Fibroblast of skin of abdomen (primary cell): ENCODE data around the gene RASSF3.
"Not testable (repeated sequence)": the region's sequence is repeated elsewhere in the genome, so short reads cannot be mapped to it uniquely, and the experiment has no call there.

Experiments used
- DNase-seq: peaks from one replicate; pipeline ENCODE4 v3.0.0-alpha.2; 2013

Gene RASSF3

DNA sequence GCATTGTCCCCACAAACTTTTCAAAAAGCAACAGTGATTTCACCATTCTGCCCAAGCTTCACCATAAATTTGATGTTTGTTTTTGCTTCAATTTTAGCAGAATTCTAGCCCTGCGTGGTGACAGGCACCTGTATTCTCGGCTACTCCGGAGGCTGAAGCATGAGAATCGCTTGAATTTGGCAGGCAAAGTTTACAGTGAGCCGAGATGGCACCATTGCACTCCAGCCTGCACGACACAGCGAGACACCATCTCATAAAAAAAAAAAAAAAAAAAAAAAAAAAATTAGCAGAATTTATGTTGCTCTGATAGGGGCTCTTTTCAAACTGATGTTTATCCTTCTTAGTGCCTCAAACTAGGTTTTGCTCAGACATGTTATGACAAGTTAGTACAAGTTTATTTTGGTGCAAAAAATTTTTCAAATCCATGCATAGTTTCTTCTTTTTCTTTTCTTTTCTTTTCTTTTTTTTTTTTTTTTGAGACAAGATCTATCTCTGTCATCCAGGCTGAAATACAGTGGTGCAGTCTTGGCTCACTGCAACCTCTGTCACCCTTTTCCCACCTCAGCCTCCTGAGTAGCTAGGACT, 24.3 kb downstream of the RASSF3 start:
- DNase-seq: no peak

DNA sequence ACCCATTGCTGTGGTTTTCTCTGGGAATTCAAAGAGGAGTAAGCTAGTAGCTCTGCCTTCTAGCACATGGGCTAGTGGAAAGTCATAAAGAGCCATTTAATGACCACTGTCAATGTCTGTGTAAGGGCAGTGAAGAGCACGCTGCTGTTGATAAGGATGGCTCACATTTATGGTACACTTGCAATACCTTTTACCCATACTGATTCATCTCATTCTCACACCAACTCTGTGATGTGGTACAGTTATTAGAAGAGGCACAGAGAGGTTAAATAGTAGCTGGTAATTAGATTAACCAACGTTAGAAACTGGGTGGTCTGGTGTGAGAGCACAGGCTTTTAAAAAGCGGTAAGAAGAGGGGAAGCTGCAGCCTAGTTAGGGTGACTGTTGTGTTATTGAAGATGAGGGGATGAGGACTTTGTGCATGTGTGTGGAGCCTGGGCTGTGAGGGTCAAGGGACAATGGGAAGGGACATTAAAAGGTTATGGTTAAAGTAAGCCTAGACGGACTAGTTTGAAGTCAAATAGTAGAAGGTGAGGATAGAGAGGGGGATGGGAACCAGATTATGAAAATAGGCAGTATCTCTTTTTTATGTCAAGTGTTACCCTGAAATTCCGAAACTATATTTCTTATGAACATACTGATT, 25.2 kb downstream of the RASSF3 start:
- no peak for DNase-seq

DNA sequence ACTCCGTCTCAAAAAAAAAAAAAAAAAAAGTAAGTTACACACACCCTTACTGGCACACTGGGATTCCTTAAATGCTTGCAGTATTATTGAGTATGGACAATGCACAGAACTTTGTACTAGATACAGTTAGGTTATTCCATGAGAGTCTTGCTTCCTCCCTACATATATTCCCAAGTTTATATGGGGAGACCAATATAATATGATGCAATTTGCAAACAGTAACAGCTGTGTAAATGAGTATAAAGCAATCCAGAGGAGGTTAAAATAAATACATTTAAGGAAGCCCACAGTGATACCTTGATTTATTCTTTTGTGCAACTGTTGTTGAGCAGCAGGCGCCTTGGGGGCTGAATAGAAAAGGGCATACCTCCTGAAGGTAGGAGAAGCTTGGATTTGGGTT, 26.6 kb downstream of the RASSF3 start:
- no peak for DNase-seq

DNA sequence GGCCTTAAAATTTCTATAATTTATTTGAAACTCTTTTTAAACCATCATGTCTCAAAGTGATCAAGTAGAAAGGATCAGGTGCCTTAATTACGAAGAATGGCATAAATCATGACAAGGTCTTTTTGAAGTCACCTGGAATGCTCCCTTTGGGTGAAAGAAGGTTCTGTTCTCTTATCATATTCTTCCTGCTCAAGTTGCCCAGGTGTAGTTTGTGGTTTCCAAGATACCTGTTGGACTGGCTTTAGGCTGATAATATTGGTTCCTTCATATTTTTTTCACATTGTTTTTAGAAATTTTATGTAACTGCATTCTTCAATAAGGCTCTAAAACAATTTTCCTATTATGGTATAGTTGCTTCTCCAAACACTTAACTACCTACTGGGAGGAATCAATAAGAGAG, 29.2 kb downstream of the RASSF3 start:
- DNase-seq: no peak

DNA sequence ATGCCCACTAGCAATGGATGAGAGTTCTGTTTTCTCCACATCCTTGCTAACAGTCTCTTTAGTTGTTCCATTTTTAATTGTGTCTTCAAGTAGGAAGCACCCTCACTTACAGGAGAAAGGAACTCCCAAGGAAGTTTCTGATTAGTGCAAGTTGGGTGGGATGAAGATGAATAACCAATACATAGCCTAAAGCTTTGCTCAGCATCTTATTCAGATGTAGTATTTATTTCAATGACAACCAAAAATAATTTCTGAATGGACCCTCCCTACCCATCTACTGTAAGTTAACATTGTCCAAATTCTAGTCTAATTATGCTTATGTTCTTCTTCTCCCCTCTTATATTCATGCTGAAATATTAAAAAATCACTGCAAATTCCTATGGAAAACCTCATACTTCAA, 36.0 kb downstream of the RASSF3 start:
- no peak for DNase-seq

DNA sequence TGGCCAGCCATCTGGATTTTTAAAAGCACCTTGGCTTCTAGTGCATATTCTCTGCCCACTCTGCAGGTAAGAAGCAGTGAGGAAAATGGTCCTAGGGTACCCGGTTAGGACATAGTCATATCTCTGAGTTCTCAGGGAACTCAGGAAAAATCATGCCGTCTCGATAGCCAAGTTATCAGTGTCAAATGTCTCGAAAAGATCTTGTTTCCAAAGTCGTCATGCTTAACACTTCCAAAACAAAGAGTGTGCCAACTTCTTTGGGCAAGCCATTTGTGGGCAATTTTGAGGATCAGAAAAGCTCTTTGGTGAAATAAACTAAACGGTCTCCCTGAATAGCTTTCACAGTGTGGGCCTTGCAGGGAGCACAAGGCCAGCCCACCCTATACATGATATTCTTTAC, 39.2 kb downstream of the RASSF3 start:
- no peak for DNase-seq

DNA sequence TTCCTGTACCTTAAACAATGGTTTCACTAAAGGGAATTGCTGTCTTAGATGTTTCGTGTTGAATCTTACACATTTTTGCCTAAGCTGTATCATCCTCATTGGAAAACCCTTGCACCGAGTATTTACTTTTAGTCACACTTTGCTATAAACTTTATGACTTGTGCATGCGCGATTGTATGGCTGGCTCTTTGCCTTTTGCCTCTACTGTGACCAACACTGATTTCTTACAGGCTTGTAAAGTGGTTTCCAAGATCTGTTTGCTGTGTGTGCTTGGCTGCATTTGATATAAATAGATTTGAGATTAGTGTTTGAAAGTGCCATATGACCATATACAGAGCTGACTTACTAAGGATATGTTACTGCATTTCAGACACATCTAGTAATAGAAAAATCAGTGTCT, 40.5 kb downstream of the RASSF3 start:
- no peak for DNase-seq

DNA sequence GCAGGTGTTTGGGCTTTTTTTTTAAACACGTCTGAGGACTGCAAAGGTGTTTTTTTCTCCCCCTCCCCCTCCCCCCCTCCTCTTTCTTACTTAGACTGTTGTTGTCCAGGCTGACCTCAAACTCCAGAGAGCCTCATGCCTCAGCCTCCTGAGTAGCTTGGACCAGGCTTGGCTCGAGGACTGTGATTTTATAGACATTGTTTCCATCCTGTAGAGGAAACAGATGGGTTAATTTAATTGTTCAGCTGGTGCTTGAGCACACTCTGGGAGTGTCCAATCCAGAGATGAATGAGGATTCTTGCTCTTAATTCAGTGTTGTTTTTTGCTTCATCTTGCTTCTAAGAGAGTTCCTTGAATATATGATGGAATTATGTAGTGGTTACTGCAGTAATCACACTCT, 42.1 kb downstream of the RASSF3 start:
- DNase-seq: no peak

DNA sequence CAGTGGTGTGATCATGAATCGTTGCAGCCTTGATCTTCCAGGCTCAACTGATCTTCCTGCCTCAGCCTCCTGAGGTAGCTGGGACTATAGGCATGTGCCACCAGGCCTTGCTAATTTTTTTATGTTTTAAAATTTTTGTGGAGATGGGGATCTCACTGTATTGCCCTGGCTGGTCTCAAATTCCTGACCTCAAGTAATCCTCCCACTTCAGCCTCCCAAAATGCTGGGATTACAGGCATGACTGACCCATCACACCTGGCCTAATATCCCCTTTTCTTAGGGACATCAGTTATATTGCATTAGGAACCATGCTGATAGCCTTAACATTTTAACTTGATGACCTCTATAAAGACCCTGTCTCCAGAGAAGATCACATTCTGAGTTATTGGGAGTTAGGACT, 42.8 kb downstream of the RASSF3 start:
- DNase-seq: no peak

DNA sequence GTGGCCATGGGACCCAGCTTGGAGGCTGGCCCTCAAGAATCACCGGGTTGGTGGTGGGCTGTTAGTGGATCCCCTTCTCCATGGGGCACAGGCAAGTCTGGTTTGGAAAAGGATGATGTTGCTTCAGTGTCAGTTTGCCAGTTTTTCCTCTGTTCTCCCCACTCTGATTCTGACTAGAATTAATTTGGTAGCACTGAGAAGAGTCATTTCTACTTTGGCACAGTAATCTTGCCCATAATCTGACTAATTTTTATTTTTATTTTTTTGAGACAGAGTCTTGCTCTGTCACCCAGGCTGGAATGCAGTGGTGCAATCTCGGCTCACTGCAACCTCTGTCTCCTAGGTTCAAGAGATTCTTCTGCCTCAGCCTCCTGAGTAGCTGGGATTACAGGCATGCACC, 43.6 kb downstream of the RASSF3 start:
- not testable (repeated sequence) for DNase-seq

DNA sequence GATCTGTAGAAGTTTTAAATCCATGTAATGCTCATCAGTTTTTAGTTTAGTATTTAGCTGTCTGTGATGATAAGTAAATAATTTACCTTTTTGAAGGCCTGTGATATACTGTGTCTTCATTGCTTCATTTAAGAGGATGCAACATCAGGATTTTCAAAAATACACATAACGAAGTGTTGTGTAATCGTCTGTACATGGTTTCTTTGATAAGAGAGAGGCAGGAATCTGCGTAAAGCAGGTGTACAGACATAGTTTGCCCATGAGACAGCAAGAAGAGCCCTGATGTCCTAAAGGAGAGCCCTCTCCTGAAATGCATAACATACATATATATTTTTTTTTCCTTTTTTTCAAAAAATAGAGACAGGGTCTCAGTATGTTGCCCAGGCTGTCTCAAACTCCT, 44.8 kb downstream of the RASSF3 start:
- DNase-seq: no peak

DNA sequence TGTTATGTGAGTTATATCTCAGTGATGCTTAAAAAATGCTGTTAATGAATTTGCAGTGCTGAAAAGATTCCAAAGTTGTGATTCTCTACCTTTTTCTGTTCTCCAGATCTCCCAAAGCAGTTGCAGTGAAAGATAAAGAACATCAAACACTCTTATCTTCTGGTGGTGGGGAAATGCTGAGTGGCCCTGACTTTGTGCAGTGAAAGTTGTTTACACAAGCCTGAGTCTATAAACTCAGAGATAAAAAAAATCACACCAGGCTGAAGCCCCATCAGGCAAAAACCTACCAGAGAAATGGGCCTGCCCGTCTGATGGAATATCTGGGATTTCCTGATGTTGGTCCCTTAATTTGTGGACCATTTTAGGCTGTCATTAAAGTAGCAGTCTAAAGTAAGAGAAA, 46.1 kb downstream of the RASSF3 start:
- DNase-seq: no peak

DNA sequence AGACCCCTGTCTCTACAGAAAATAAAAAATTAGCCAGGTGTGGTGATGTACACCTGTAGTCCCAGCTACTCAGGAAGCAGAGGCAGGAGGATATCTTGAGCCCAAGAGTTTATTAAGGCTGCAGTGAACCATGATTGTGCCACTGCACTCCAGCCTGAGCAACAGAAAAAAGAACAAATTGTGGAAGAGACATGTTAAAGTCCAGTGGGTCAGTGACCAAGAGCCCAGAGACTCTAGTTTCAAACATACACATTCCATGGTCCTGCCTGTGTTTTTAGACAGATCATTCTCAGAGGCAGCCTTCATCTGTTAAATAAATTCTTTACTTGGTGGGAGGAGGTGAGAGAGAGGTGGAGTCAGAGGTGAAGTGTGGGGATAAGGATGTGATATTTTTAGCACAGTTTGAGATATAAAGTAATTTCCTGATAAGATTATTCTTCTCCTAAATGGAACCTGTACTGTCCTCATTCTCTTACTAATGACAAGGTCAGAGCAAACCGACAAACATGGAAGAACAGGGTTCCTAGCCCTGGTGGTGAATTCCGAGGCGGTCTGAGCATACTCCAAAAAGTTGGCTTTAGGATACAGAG, 48.7 kb downstream of the RASSF3 start:
- no peak for DNase-seq

DNA sequence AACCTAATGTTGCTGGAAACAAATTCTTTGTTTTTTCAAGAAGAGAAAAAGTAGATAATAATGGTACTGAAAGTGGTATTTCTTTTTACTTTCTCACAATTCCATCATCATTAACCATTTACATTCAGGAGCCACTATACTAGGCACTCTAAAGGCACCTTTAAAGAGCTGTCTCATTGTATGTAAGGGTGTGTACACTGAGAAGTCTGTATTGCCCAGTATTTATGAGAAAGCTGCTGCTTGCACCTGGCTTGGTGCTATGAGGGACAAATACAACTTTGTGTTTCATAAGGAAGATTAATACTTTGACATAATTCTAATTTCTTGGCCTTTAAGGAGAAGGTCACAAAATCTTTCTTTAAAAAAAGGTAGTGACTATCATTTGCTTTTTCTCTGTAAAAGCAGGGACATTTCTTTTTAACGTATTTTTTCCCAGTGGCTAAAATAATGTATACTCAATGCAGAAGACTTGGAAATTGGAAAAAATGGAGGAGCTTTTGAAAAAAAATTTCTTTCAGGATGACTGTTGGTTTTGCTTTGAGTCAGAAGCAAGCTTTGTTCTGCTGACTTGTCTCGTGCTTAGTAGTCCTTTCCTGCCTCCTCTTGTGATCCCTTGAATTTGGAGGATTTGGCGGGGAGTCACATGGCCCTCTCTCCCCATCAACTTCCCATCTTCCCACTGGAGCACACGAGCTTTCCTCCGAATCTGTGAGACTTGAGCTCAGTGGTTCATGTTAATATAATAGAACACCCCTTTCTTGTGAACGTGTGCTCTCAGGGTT, 50.1 kb downstream of the RASSF3 start:
- no peak for DNase-seq

DNA sequence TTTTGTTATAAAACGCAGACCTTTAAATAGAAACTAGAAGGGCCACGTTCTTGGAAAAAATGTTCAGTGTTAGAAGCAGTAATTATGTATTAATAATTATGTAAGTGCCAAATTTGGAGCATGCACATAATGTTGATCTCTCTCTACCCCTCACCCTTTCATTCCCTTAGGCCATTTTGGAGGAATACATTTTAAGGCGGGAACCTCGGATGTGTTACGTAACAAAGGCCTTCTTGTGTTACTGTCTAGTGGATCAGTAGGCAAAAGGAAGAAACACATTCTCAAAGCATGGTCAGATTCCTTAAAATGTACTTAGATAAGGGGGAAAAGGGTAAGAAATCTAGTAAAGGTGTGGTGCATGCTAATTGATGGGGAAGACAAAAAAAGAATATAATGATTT, 52.7 kb downstream of the RASSF3 start:
- DNase-seq: no peak

DNA sequence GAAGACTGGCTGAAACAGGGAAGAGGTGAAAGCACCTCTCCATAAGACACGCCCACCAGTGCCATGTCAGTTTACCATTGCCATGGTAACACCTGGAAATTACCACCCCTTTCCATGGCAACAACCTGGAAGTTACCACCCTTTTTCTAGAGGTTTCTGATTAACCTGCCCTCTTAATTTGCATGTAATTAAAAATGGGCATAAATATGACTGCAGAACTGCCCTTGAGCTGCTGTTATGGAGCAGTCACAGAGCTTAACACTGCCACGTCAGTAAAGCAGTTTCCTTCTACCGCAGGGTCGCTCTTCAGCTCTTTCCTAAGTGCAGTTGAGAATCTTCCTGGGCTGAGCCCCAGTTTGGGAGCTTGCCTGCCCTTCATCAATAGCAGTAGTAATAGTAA, 55.2 kb downstream of the RASSF3 start:
- DNase-seq: no peak

DNA sequence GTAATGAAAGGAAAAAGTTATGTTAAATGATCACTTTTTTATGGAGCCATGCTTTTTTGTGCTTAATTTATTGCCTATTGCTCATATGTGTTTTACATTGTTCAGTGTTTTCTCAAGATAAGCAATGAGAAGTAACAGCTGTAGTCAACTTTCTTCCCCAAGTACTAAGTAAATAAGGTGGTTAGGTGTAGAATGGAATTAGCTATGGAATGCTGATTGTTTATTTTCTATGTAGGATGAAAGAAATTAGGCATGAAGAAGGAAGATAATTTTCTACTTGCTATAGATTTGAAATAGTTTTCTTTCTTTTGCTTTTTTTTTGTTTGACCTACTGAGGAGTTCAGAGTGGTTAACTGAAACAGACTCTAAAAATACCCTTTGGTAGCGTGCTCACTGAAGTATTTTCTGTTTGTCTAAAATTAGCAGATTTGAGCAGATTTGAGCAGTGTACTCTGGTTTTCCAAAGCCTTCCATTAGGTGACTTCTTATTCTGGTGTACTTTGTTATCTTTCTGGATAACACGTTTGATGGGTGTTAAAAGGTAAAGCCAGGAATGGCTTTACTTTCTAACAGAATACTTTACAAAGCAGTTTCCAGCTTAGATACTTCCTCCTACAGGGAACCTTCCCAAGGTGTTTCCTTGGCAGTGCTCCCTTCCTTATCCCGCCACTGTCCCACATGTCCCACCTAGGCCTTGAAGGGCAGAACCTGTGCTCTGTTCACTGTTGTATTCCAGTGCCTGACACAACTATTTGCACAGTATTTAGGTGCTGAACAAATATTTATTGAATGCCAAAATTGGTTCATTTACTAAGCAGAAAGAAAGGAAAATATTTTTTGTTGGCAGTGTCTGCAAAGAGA, 56.0 kb downstream of the RASSF3 start:
- no peak for DNase-seq

DNA sequence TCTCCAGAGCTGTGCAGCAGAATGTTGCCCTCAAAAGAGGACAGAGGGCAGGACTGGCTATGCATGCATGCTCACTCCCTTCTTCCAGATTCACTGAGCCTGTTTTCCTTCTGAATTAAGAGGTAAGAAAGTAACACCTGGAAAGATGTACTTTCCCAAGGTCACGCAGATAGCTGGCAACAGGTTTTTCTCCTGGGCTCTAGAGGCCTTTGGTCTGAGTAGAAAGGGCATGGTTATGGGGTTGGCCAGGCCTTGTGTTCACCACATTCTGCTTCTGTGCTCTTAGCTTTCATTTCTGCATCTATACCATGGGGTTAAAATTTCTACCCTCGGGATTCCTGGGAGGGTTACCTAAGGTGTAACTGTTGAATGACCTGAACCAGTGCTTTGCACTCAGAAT, 57.5 kb downstream of the RASSF3 start:
- no peak for DNase-seq

DNA sequence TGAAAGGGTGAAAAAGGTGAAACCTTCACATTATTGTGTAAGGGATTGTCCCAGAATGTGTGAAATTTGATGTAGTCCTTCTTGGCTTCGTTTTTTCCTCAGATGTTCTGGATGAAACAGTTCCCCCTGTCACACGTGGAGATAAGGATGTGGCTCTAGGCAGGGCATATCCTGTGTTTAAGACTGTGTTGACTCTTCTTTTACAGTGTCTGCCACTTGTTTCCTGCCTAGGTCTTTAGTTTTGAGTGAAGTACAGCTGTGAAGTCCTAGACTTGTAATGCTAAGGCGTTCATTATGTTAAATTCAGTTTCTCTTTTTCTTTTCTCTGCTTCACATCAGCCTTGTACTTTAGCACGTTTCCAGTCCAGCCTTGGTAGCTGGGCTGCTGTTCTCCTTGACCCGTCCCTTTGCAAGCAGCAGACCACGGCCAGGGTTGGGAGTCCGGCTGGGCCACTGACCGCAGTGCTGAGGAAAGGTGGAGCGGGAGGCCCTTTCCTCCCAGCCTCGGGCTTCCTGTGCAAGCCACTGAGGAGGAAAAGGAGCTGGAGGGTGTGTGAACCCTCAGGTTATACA, 59.1 kb downstream of the RASSF3 start:
- DNase-seq: no peak

DNA sequence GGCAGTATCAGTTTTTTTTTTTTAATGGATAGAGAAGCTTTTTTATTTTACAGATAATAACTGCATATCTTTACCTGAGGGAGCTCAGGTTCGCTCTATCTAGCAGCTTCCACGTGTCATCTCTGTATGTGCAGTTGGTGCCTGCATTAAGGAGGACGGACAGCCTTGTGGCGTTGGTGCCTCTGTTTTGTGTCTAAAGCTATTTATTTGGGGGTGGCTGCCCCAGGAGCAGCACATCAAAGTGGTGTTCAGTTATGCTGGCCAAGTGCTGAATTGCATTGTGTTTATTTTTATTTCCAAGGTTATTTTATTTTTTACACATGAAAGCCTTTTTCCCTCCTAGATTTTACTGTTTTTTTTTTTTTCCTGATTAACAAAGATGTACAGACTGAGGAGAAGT, 59.7 kb downstream of the RASSF3 start:
- DNase-seq: no peak

DNA sequence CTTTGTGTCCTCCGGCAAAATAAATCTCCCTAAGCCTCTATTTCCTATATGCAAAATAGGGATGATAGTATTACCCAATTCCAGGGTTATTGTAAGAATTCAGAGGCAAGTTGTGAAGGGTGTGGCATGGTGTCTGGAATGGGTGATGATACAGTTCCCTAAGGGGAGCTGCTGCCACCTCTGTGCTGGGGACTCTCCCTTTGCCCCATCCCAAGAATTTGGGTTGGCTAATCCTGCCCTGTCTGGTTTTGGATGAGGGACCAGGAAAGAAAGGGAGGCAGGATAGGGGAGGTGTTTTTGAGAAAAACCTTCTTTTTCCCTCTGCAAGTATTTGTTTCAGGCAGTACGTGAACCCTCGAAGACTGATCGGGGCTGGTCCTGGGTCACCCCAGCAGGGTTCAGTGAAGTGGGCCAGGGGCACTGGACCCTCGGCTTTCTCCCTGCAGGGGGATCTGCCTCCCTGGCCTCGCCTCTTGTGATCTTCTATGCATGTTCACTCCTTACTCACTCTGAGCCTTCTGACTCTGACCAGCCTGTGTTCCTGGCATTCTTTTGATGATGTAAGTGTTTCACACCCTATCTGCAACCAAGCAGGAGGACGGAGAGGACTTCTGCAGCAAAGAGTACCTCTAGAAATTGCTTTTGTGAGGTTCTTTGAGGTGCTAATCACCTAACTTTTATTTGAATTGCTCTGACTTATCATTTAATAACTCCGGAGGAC, 60.8 kb downstream of the RASSF3 start:
- DNase-seq: peak; percentile 47

DNA sequence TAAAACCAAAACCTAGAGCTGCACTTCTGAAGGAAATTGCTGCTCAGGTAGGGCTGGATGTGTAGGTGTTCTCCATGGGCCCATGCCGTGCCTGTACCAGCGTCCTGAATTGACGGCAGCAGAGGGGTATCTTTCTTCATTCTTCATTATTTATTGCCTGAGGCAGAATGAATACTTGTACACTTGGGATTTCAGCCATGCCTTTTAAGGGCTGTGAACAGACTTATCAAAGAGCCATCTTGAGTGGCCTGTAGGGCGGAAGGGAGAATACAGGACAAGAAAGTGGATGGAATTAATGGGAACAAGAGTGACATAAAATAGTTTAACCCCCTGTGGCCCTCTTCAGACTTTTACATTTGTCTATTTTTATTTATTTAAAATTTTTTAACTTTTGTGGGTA, 61.4 kb downstream of the RASSF3 start:
- no peak for DNase-seq
